WTC11 (cell line): ENCODE measurements around the gene PTGIS. TPM values are rescaled to one million over a fixed set of nuclear protein-coding genes. Genes with fewer than 3 reads are reported as not detected.

ENCODE experiments used
- ATAC-seq: fragments of 200-7000 bp; cut with Tn5 transposase; 2 replicates; pipeline ENCODE4 v1.10.0; 2021; ENCODE audit warnings: mild to moderate bottlenecking, moderate library complexity
- CTCF ChIA-PET: fragments of 300-600 bp; sonication (Branson Sonifier 250); formaldehyde crosslinking; loops from one replicate; lab custom pipeline; 2021; ENCODE audit warnings: antibody characterized with exemption; lab: Charles Lee
- POLR2A ChIA-PET: fragments of 350-600 bp; sonication (Branson Sonifier 250); formaldehyde crosslinking; loops from one replicate; lab custom pipeline; 2021; ENCODE audit warnings: antibody characterized with exemption; lab: Charles Lee
- DNase-seq: peaks from one replicate; pipeline ENCODE4 v3.0.0; 2021; ENCODE audit warnings: low spot score
- H3K27ac Mint-ChIP-seq: 2 replicates; pipeline ENCODE4 v1.8.0; 2021; ENCODE audit warnings: mixed read lengths
- H3K27me3 Mint-ChIP-seq: 2 replicates; pipeline ENCODE4 v1.8.0; 2021; ENCODE audit warnings: low read depth, mild to moderate bottlenecking, moderate library complexity, mixed read lengths
- H3K36me3 Mint-ChIP-seq: 2 replicates; pipeline ENCODE4 v1.8.0; 2021; ENCODE audit warnings: mixed read lengths
- H3K4me1 Mint-ChIP-seq: 2 replicates; pipeline ENCODE4 v1.8.0; 2022; ENCODE audit warnings: mixed read lengths
- H3K4me3 Mint-ChIP-seq: 2 replicates; pipeline ENCODE4 v1.8.0; 2021; ENCODE audit warnings: mild to moderate bottlenecking, moderate library complexity, mixed read lengths
- H3K9me3 Mint-ChIP-seq: 2 replicates; pipeline ENCODE4 v1.8.0; 2021; ENCODE audit warnings: mixed read lengths
- AR ChIP-seq: fragments of 250-450 bp; sonication (Bioruptor Pico); IDR thresholded peaks from 2 replicates; pipeline ENCODE4 v1.9.0; 2021; ENCODE audit warnings: mild to moderate bottlenecking
- ATF2 ChIP-seq: sonication (generic); formaldehyde crosslinking; IDR thresholded peaks from 2 replicates; pipeline ENCODE4 v1.8.1; 2022; ENCODE audit warnings: low read depth, missing genetic modification reagents, borderline replicate concordance
- ATF3 ChIP-seq: sonication (generic); formaldehyde crosslinking; conservative IDR thresholded peaks from 2 replicates; pipeline ENCODE4 v1.8.1; 2022; ENCODE audit warnings: mild to moderate bottlenecking, missing genetic modification reagents
- CBFB ChIP-seq: sonication (generic); formaldehyde crosslinking; IDR thresholded peaks from 2 replicates; pipeline ENCODE4 v1.8.1; 2022; ENCODE audit warnings: mild to moderate bottlenecking, low read depth, missing genetic modification reagents
- CDX4 ChIP-seq: fragments of 250-450 bp; sonication (Bioruptor Pico); IDR thresholded peaks from 2 replicates; pipeline ENCODE4 v1.9.0; 2021; ENCODE audit warnings: moderate library complexity, mild to moderate bottlenecking, inconsistent platforms, borderline replicate concordance
- E2F1 ChIP-seq: sonication (generic); formaldehyde crosslinking; IDR thresholded peaks from 2 replicates; pipeline ENCODE4 v1.8.0; 2022; ENCODE audit warnings: mild to moderate bottlenecking, missing genetic modification reagents
- EMX1 ChIP-seq: fragments of 250-450 bp; sonication (Bioruptor Pico); IDR thresholded peaks from 2 replicates; pipeline ENCODE4 v1.8.0; 2021; ENCODE audit warnings: mild to moderate bottlenecking
- ERG ChIP-seq: fragments of 250-450 bp; sonication (Bioruptor Pico); IDR thresholded peaks from 2 replicates; pipeline ENCODE4 v1.8.0; 2021; ENCODE audit warnings: mild to moderate bottlenecking
- ETV6 ChIP-seq: sonication (generic); formaldehyde crosslinking; IDR thresholded peaks from 2 replicates; pipeline ENCODE4 v1.8.1; 2022; ENCODE audit warnings: mild to moderate bottlenecking, missing genetic modification reagents
- FOXJ3 ChIP-seq: sonication (generic); formaldehyde crosslinking; IDR thresholded peaks from 2 replicates; pipeline ENCODE4 v1.9.0; 2021; ENCODE audit warnings: missing genetic modification reagents, mild to moderate bottlenecking, borderline replicate concordance
- GABPB1 ChIP-seq: sonication (generic); formaldehyde crosslinking; IDR thresholded peaks from 2 replicates; pipeline ENCODE4 v1.8.1; 2023; ENCODE audit warnings: mild to moderate bottlenecking, missing genetic modification reagents
- GRHL2 ChIP-seq: fragments of 250-450 bp; sonication (Bioruptor Pico); IDR thresholded peaks from 2 replicates; pipeline ENCODE4 v1.8.0; 2022; ENCODE audit warnings: mild to moderate bottlenecking, moderate library complexity; ENCODE audit not compliant: insufficient replicate concordance, severe bottlenecking
- NFATC4 ChIP-seq: fragments of 250-450 bp; sonication (Bioruptor Pico); IDR thresholded peaks from 2 replicates; pipeline ENCODE4 v1.9.0; 2021; ENCODE audit warnings: mild to moderate bottlenecking
- NR2C2 ChIP-seq: sonication (generic); formaldehyde crosslinking; IDR thresholded peaks from 2 replicates; pipeline ENCODE4 v1.8.0; 2022; ENCODE audit warnings: mild to moderate bottlenecking, missing genetic modification reagents
- OVOL2 ChIP-seq: fragments of 250-450 bp; sonication (Bioruptor Pico); IDR thresholded peaks from 2 replicates; pipeline ENCODE4 v1.9.0; 2021; ENCODE audit warnings: mild to moderate bottlenecking, borderline replicate concordance
- TEAD4 ChIP-seq: sonication (generic); formaldehyde crosslinking; IDR thresholded peaks from 2 replicates; pipeline ENCODE4 v1.8.0; 2022; ENCODE audit warnings: mild to moderate bottlenecking, missing genetic modification reagents
- USF1 ChIP-seq: sonication (generic); formaldehyde crosslinking; IDR thresholded peaks from 2 replicates; pipeline ENCODE4 v1.8.0; 2022; ENCODE audit warnings: mild to moderate bottlenecking, missing genetic modification reagents
- ZBTB43 ChIP-seq: sonication (generic); formaldehyde crosslinking; IDR thresholded peaks from 2 replicates; pipeline ENCODE4 v1.8.1; 2023; ENCODE audit warnings: mild to moderate bottlenecking, missing genetic modification reagents
- ZNF138 ChIP-seq: sonication (generic); formaldehyde crosslinking; conservative IDR thresholded peaks from 2 replicates; pipeline ENCODE4 v1.8.1; 2022; ENCODE audit warnings: mild to moderate bottlenecking, moderate library complexity, missing genetic modification reagents
- ZNF423 ChIP-seq: fragments of 250-450 bp; sonication (Bioruptor Pico); IDR thresholded peaks from 2 replicates; pipeline ENCODE4 v2.1.2; 2022; ENCODE audit warnings: mild to moderate bottlenecking, moderate library complexity
- total RNA-seq: library from RNA; stranded (reverse); gene quantifications from 3 replicates; pipeline ENCODE4 v1.2.3, GENCODE V29; 2021

Gene PTGIS
- total RNA-seq, 1 experiment from 2014 or later, result 24.3 TPM

- no peak for TF ChIP-seq ZBTB43 (CRISPR knock-in tag)
- no peak for TF ChIP-seq NFATC4 (CRISPR knock-in tag)
Measured at GRCh38 chr20:49583343-49583668, 15.4 kb upstream of the PTGIS start (continued).

GRCh38 chr20:49582413-49583334 lies 14.7 kb upstream of the PTGIS start:
- TF ChIP-seq GABPB1 (CRISPR knock-in tag) (0 out of 2 replicates have a peak, but pooled peaks have one; percentile 17), CBFB (no peak)
- peaks cover 14% of the 10 kb centered on the region for H3K4me1 Mint-ChIP-seq
- H3K36me3 Mint-ChIP-seq, result peaks cover 4% of the 10 kb centered on the region
- no peak for DNase-seq
- no peaks in the 10 kb centered on the region for H3K27me3 Mint-ChIP-seq
- H3K4me3 Mint-ChIP-seq, result no peak overlapping the region
- ChIA-PET CTCF (interaction anchor here (0.6 to 7.2 kb wide), 5 partner anchors 21 to 135 kb away, joined by 3 to 46 read pairs (median 4); no protein-coding TSS in a partner anchor), POLR2A (interaction anchor here (0.6 kb wide), 1 partner anchor 235 kb away, joined by 3 read pairs; no protein-coding TSS in a partner anchor)
- H3K27ac Mint-ChIP-seq, result no peak overlapping the region
- H3K9me3 Mint-ChIP-seq, result peaks cover 6% of the 10 kb centered on the region
- ATAC-seq, result no peak

- H3K9me3 Mint-ChIP-seq, result peaks cover 6% of the 10 kb centered on the region
- peaks cover 4% of the 10 kb centered on the region for H3K36me3 Mint-ChIP-seq
- no peaks in the 10 kb centered on the region for H3K27me3 Mint-ChIP-seq
- ATAC-seq, result no peak
- POLR2A ChIA-PET, result no interaction called here
- H3K4me3 Mint-ChIP-seq, result no peak overlapping the region
- no peak overlapping the region for H3K27ac Mint-ChIP-seq
- no peak for DNase-seq
- CTCF ChIA-PET, result interaction anchor here (0.6 to 7.2 kb wide), 5 partner anchors 22 to 88 kb away, joined by 3 to 46 read pairs (median 12); no protein-coding TSS in a partner anchor
- no peak for TF ChIP-seq E2F1
- TF ChIP-seq NR2C2 (CRISPR knock-in tag), result no peak
- no peak for TF ChIP-seq ZNF138 (CRISPR knock-in tag)
- no peak for TF ChIP-seq USF1
- no peak for TF ChIP-seq ATF2
- TF ChIP-seq AR (CRISPR knock-in tag), result no peak
- no peak for TF ChIP-seq ATF3
- TF ChIP-seq GABPB1 (CRISPR knock-in tag), result no peak
- no peak for TF ChIP-seq CDX4 (CRISPR knock-in tag)
- no peak for TF ChIP-seq ZNF423 (CRISPR knock-in tag)
- no peak for TF ChIP-seq FOXJ3 (CRISPR knock-in tag)
- TF ChIP-seq TEAD4 (CRISPR knock-in tag), result no peak
- no peak for TF ChIP-seq OVOL2 (CRISPR knock-in tag)
- no peak for TF ChIP-seq EMX1 (CRISPR knock-in tag)
- TF ChIP-seq ERG (CRISPR knock-in tag), result no peak
- TF ChIP-seq ETV6 (CRISPR knock-in tag), result no peak
- TF ChIP-seq GRHL2 (CRISPR knock-in tag), result no peak
- peaks cover 14% of the 10 kb centered on the region for H3K4me1 Mint-ChIP-seq
Measured at GRCh38 chr20:49581482-49581881, 13.5 kb upstream of the PTGIS start.
